Mucosa of rectum (tissue), 2 donors: ENCODE data around the gene SORCS2.

Source experiments
- H3K27ac ChIP-seq, 2 donors: one replicate each; pipeline ENCODE4 v1.7.0; 2013; ENCODE audit warnings: inconsistent platforms in 2 of 2, low read depth in 2 of 2, low read length in 2 of 2
- H3K27me3 ChIP-seq, 2 donors: one replicate each; pipeline ENCODE4 v1.7.0; 2013; ENCODE audit warnings: low read length in 2 of 2; ENCODE audit not compliant: control insufficient read depth in 2 of 2, insufficient read depth in 2 of 2
- H3K36me3 ChIP-seq, 2 donors: one replicate each; pipeline ENCODE4 v1.7.0; 2013; ENCODE audit warnings: low read length in 2 of 2; ENCODE audit not compliant: control insufficient read depth in 2 of 2, insufficient read depth in 2 of 2
- H3K4me1 ChIP-seq, 2 donors: one replicate each; pipeline ENCODE4 v1.7.0; 2013; ENCODE audit warnings: low read length in 2 of 2, mild to moderate bottlenecking in 1 of 2; ENCODE audit not compliant: control insufficient read depth in 2 of 2, insufficient read depth in 2 of 2
- H3K4me3 ChIP-seq, 2 donors: one replicate each; pipeline ENCODE4 v1.7.0; 2013; ENCODE audit warnings: low read length in 2 of 2
- H3K9ac ChIP-seq, 2 donors: one replicate each; pipeline ENCODE4 v1.7.0; 2013; ENCODE audit warnings: low read length in 2 of 2, low read depth in 1 of 2, mild to moderate bottlenecking in 1 of 2
- H3K9me3 ChIP-seq, 2 donors: one replicate each; pipeline ENCODE4 v1.7.0; 2013; ENCODE audit warnings: low read length in 2 of 2; ENCODE audit not compliant: control insufficient read depth in 2 of 2
- donor health status: healthy.
- donor health status: Normal muscosa, but diverticular disease.

The SORCS2 gene

DNA sequence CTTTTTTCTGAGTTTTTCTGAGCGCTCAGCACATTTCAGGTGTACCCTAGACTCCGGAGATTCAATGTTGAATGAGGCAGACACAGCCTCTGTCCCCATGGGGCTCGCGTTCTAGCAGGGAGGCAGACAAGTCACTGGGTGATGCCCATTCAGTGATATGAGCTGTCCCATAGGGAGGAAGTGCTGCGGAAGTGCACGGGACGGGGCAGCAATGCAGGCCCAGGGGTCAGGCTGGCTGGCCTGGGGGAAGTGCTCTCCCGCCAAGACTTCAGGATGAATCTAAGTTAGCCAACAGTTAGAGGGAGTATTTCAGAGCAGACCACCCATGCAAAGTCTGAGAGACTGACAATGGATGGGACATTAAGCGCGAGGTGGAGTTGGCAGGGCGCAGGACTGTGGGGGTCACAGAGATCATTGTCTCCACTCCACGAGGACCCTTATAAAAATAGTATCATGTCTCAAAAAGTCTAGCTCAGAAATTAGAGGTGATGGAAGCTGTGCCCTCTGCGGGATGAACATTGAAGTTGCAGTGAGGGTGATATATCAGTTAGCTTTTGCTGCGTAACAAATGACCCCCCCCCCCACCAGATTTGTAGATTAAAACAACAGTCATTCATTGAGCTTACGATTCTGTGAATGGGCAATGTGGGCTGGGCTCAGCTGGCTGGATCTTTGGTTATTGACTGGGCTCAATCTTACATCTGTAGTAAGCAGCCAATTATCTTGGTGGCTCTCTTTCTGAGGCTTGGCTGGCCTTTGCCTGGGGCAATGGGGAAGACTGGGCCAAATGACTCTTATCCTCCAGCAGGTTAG, 226.0 kb downstream of the SORCS2 start:
- Histone ChIP-seq H3K27ac (no peak overlapping the region), H3K9ac (no peak overlapping the region), H3K27me3 (peaks cover 0 to 4% of the 10 kb centered on the region in 2 donors), H3K4me3 (no peak overlapping the region), H3K9me3 (no peaks in the 10 kb centered on the region), H3K36me3 (no peaks in the 10 kb centered on the region), H3K4me1 (no peaks in the 10 kb centered on the region)

DNA sequence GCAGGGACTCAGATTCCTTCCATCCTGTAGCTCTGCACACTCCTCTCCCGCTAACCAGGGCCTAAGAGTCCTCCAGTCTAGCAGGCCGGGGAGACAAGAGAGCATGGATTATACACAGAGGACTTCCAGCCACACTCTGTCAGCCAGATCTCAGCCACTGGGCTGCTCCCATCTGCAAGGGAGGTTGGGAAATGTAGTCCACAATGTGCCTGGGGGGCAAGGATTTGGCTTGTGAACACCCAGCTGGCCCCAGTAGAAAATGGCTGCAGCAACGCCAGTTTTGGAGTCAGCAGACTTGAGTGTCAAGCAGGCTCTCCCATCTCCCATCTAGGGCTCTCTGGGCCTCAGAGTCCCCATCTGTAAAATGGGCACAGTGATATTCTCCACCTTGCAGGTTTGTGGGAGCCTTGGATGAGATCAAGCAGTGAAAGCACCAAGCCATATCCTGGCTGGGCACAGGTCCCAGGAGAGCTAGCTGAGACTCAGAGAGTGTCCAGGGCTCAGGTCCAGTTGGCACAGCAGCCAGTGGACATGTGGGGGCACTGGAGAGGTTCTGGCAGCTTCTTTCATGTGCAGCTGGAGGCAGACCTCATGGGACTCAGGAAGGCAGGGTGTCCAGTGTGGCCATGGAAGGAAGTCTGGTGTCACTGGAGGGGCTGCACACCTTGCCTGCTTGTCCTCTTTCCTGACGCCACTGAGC, 227.8 kb downstream of the SORCS2 start:
- H3K9me3 ChIP-seq = no peaks in the 10 kb centered on the region
- no peaks in the 10 kb centered on the region for H3K36me3 ChIP-seq
- no peak overlapping the region for H3K9ac ChIP-seq
- no peaks in the 10 kb centered on the region for H3K27me3 ChIP-seq
- H3K4me1 ChIP-seq = no peaks in the 10 kb centered on the region
- H3K4me3 ChIP-seq = no peak overlapping the region
- H3K27ac ChIP-seq = no peak overlapping the region

DNA sequence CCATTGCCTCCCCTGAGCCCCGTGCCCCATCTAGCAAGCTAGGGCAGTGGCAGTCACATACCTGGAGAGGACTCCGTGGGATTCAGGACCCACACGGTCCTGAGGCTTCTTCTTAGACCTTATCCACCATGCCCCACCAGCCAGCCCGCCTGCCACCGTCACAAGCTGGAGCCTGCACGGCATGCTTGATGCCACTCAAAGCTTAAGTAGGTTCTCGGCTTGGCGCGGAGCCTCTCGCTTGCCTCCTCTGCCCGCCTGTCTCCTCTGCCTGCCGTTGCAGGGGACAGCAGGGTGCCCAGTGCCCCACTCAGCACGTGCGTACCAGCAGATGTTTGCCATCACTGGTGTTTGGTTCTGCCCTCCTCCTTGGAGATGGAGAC, 228.3 kb downstream of the SORCS2 start:
- Histone ChIP-seq H3K9me3 (no peaks in the 10 kb centered on the region), H3K27ac (no peak overlapping the region), H3K27me3 (no peaks in the 10 kb centered on the region), H3K4me1 (no peaks in the 10 kb centered on the region), H3K9ac (no peak overlapping the region), H3K4me3 (no peak overlapping the region), H3K36me3 (no peaks in the 10 kb centered on the region)

GRCh38 chr4:7421356-7422150, 229.2 kb downstream of the SORCS2 start:
- no peaks in the 10 kb centered on the region for H3K27me3 ChIP-seq

GRCh38 chr4:7422151-7422897, 230.0 kb downstream of the SORCS2 start:
- no peak overlapping the region for H3K4me3 ChIP-seq
- H3K9me3 ChIP-seq = no peaks in the 10 kb centered on the region
- H3K4me1 ChIP-seq = no peaks in the 10 kb centered on the region
- H3K36me3 ChIP-seq = no peaks in the 10 kb centered on the region
- H3K27me3 ChIP-seq = no peaks in the 10 kb centered on the region
- H3K9ac ChIP-seq = no peak overlapping the region
- no peak overlapping the region for H3K27ac ChIP-seq

More at GRCh38 chr4:7421356-7422150, 229.2 kb downstream of the SORCS2 start:
- Histone ChIP-seq H3K27ac (no peak overlapping the region), H3K4me1 (no peaks in the 10 kb centered on the region), H3K9me3 (no peaks in the 10 kb centered on the region), H3K36me3 (no peaks in the 10 kb centered on the region), H3K4me3 (no peak overlapping the region), H3K9ac (no peak overlapping the region)

DNA sequence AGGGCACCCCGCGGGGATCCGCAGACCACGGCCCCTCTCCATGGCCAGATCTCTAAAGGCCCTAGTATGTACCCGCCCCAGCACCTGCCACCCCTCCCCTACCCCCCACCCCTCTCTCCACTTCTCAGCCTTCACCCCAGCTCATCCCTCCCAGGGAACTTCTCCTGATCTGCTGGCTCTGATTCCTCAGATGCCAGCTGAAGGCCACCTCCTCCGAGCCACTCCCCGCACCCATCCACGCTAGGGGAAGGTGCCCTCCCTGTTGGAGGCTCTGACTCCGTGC, 230.5 kb downstream of the SORCS2 start:
- H3K9ac ChIP-seq = no peak overlapping the region
- no peaks in the 10 kb centered on the region for H3K9me3 ChIP-seq
- H3K4me1 ChIP-seq = no peaks in the 10 kb centered on the region
- no peak overlapping the region for H3K4me3 ChIP-seq
- no peaks in the 10 kb centered on the region for H3K36me3 ChIP-seq
- H3K27ac ChIP-seq = no peak overlapping the region
- H3K27me3 ChIP-seq = no peaks in the 10 kb centered on the region

- no peak overlapping the region for H3K4me3 ChIP-seq
- no peak overlapping the region for H3K27ac ChIP-seq
- no peaks in the 10 kb centered on the region for H3K36me3 ChIP-seq
- H3K27me3 ChIP-seq = no peaks in the 10 kb centered on the region
- H3K4me1 ChIP-seq = no peaks in the 10 kb centered on the region
- no peaks in the 10 kb centered on the region for H3K9me3 ChIP-seq
- H3K9ac ChIP-seq = no peak overlapping the region
Observed at GRCh38 chr4:7423391-7423790, 231.1 kb downstream of the SORCS2 start.

DNA sequence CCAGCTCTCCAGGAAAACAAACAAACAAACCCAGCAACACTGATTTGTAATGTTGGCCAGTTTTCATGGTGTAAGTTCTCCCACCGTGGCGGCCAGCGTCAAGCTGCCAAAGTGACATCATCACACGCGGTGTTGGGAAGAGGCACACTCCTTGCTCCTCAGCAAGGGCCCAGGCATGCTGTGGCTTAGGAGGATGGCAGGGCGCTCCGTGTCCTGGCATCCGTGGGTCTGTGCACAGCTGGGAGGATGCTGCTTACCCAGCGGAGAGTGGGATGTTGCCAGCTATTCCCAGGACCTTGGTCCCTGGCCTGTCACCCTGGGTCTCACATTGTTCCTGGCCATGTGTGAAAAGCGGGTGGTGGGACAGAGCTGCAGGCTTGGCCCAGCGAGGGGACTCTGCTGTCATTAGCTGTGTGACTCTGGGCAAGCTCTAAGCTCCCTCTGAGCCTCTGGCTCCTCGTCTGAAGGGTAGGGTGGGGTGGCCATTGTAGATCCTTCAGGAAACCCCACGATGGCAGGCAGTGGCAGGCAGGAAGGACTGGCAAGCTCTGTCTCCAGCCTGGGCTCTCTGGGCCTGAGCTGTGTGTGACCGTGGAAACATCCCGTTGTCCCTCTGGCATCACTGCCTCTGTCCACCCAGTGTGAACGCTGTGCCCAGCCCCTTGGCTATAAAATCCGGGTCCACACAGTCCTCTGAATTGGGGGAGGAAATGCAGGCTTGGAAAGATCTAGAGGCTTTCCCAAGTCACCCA, 231.6 kb downstream of the SORCS2 start:
- Histone ChIP-seq H3K9me3 (no peaks in the 10 kb centered on the region), H3K4me3 (no peak overlapping the region), H3K27ac (no peak overlapping the region), H3K27me3 (no peaks in the 10 kb centered on the region), H3K4me1 (no peaks in the 10 kb centered on the region), H3K36me3 (no peaks in the 10 kb centered on the region), H3K9ac (no peak overlapping the region)

DNA sequence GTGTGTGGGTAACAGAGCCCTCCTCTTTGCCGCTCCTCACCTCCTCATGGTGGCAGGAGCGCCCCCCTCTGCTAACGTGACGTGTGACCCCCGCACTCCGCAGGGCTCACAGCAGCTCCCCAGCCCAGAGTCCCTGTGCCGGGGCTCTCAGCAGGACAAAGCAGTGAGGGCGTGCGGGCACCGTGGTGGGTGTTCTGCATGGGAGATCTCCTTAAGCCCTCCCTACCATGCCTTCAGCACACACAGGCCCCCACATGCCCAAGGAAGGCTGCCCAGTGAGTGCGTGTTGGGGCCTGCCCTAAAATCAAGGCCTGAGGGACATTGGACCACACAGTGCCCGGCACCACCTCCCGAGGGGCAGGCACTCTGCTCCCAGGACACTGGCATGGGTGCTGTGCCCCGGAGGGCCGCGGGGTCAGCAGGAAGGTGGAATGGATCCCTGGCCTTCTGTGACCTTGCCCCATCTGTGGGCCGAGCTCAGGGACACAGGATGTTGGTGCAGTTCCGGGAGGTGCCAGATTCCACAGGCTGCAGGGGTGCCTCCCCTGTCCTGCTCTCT, 232.3 kb downstream of the SORCS2 start:
- Histone ChIP-seq H3K36me3 (no peaks in the 10 kb centered on the region), H3K9ac (no peak overlapping the region), H3K9me3 (no peaks in the 10 kb centered on the region), H3K4me1 (no peaks in the 10 kb centered on the region), H3K27ac (no peak overlapping the region), H3K27me3 (no peaks in the 10 kb centered on the region), H3K4me3 (no peak overlapping the region)
